ENCODE results near the gene RIPPLY3.
"Not testable (repeated sequence)": the region's sequence is repeated elsewhere in the genome, so short reads cannot be mapped to it uniquely, and the experiment has no call there.

RIPPLY3 gene

GRCh38 chr21:36980280-36981048, 26.0 kb upstream of the RIPPLY3 start:
- in situ Hi-C loops (cut with MboI; ENCODE audit: low sequenced_read_pairs): no loop called here

GRCh38 chr21:36981049-36981391, 25.5 kb upstream of the RIPPLY3 start:
- in situ Hi-C loops (cut with MboI; ENCODE audit: low sequenced_read_pairs): no loop called here

GRCh38 chr21:36981977-36982700, 24.4 kb upstream of the RIPPLY3 start:
- in situ Hi-C loops (cut with MboI; ENCODE audit: low sequenced_read_pairs): no loop called here

- in situ Hi-C loops (cut with MboI; ENCODE audit: low sequenced_read_pairs): no loop called here
These were observed 20.5 kb upstream of the RIPPLY3 start for GRCh38 chr21:36985751-36986594.

GRCh38 chr21:36987845-36988244, 18.7 kb upstream of the RIPPLY3 start:
- in situ Hi-C loops (cut with MboI; ENCODE audit: low sequenced_read_pairs): no loop called here

GRCh38 chr21:36988536-36988935, 18.0 kb upstream of the RIPPLY3 start:
- in situ Hi-C loops (cut with MboI; ENCODE audit: low sequenced_read_pairs): no loop called here

GRCh38 chr21:36989199-36989698, 17.3 kb upstream of the RIPPLY3 start:
- in situ Hi-C loops (cut with MboI; ENCODE audit: low sequenced_read_pairs): not testable (repeated sequence)

GRCh38 chr21:36989699-36990507, 16.6 kb upstream of the RIPPLY3 start:
- in situ Hi-C loops (cut with MboI; ENCODE audit: low sequenced_read_pairs): no loop called here

GRCh38 chr21:36990508-36991205, 15.8 kb upstream of the RIPPLY3 start:
- in situ Hi-C loops (cut with MboI; ENCODE audit: low sequenced_read_pairs): no loop called here

GRCh38 chr21:36992671-36993070, 13.8 kb upstream of the RIPPLY3 start:
- in situ Hi-C loops (cut with MboI; ENCODE audit: low sequenced_read_pairs): no loop called here

- in situ Hi-C loops (cut with MboI; ENCODE audit: low sequenced_read_pairs): no loop called here
These were observed 11.9 kb upstream of the RIPPLY3 start for GRCh38 chr21:36994501-36995158.

GRCh38 chr21:36995285-36995684, 11.2 kb upstream of the RIPPLY3 start:
- in situ Hi-C loops (cut with MboI; ENCODE audit: low sequenced_read_pairs): not testable (repeated sequence)

- in situ Hi-C loops (cut with MboI; ENCODE audit: low sequenced_read_pairs): no loop called here
These were observed 7.2 kb upstream of the RIPPLY3 start for GRCh38 chr21:36999131-36999898.

- in situ Hi-C loops (cut with MboI; ENCODE audit: low sequenced_read_pairs): no loop called here
These were observed 6.1 kb upstream of the RIPPLY3 start for GRCh38 chr21:37000381-37000780.

GRCh38 chr21:37001441-37001840, 5.1 kb upstream of the RIPPLY3 start:
- in situ Hi-C loops (cut with MboI; ENCODE audit: low sequenced_read_pairs): no loop called here

- in situ Hi-C loops (cut with MboI; ENCODE audit: low sequenced_read_pairs): not testable (repeated sequence)
These were observed 3.7 kb upstream of the RIPPLY3 start for GRCh38 chr21:37002851-37003250.

GRCh38 chr21:37003917-37004316, 2.6 kb upstream of the RIPPLY3 start:
- in situ Hi-C loops (cut with MboI; ENCODE audit: low sequenced_read_pairs): not testable (repeated sequence)
